ENCODE results near the gene COMMD3.

The COMMD3 gene

DNA sequence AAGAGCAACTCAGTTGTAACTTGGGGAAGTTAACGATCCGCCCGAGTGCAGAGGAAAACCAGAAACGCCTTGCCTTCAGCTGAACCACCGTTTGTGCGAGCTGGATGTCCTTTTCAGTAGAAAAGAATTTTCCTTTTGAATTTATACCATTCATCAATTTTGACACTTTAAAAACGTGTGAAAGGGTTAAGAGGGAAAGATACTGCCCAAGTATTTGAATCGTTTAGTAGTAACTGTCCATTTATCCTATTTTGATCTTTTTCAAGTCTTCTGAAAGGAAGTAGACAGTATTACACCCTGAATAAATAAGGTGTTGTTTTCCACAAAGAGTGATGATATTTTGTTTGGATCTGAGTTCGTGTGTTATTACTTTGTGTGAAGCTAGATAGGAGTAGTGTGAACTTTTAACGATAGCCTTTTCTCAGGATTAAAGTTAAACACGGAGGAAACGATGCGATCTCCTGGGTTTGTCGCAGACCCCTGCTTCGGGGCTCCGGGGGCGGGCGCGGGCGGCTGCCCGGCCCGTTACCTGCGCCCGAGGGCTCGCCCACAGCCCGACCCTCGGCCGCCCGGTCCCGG, 3.9 kb downstream of the COMMD3 start:
- peak; percentile 55 for DNase-seq (ENCODE audit: low spot score)

DNA sequence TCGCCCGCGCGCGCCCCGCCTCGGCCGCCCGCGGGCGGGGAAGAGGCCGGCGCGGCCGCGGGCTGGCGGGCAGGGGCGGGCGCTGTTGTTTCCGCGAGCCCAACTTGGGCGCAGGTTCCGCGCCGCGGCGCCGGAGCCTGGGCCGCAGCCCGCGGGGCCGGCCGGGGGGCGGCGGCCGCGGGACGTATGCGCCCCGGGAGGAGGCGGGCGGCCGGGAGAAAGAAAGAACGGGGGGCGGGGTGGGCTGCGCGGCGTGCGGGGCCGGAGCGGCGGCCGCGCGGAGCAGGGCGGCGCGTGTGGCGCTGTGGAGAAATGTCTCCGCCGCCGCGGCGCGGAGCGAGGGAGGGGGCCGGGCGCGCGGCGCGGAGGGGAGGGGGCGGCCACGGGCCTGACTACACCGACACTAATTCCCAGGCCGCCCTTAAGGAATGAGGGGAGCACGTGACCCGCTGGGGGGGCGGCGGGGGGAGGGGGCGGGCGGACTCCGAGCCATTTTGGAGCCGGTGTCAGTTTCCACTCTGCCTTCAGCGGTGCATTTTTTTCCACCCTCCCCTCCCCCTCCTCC, 4.5 kb downstream of the COMMD3 start, which contains the start of gene BMI1:
Gene BMI1 (plus strand): TSS at position 509 of the 565 bp plus-strand sequence. CDS start 5,351 bp downstream, outside the sequence.
- peak; percentile 90 for DNase-seq (ENCODE audit: low spot score)

DNA sequence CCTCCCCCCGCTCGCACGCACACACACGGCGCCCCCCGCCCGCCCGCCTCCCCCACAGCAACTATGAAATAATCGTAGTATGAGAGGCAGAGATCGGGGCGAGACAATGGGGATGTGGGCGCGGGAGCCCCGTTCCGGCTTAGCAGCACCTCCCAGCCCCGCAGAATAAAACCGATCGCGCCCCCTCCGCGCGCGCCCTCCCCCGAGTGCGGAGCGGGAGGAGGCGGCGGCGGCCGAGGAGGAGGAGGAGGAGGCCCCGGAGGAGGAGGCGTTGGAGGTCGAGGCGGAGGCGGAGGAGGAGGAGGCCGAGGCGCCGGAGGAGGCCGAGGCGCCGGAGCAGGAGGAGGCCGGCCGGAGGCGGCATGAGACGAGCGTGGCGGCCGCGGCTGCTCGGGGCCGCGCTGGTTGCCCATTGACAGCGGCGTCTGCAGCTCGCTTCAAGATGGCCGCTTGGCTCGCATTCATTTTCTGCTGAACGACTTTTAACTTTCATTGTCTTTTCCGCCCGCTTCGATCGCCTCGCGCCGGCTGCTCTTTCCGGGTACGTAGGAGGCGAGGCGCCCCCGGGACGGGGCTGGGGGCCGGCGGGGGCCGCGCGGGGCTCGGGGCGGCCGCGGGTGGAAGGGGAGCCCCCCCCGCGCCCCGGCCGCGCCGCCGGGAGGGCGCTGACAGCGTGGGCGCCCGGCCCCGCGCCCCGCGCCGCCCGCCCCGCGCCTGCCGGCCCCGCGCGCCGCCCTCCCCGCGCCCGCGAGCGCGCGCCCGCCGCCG, 5.2 kb downstream of the COMMD3 start:
- peak; percentile 80 for DNase-seq (ENCODE audit: low spot score)

DNA sequence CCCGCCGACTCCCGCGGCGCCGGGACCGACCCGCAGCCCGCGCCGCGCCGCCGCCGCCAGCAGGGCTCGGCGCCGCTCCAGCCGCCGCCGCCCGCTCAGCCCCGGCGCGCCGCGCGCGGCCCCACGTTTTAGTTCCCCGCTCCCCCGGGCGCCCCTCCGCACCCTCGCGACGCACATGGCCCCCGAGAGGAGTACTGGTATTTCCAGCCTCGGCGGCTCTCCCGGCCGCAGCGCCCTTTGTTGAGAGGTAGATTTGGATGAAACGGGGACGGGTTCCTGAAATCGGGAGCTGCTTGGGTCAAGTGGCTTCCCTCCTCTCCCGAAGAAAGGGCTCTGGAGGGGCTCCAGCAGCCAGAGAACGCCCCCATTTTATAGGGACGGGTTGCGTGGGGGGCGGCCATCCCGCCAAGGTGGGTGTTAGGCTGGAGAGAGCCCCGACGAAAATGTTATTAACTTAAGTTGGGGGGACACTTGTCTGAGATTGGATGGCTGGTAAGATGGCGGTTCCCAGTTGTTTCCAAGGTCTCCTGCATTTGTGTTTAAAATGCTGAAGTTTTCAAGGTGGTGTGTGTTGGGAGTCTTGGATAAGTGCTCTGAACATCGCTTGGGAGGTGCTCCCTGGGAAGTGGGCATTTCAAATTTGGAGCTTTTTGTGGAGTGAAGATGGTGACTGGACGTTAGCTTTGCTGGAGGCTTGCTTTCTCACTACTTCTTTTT, 5.9 kb downstream of the COMMD3 start:
- peak; percentile 58 for DNase-seq (ENCODE audit: low spot score)

DNA sequence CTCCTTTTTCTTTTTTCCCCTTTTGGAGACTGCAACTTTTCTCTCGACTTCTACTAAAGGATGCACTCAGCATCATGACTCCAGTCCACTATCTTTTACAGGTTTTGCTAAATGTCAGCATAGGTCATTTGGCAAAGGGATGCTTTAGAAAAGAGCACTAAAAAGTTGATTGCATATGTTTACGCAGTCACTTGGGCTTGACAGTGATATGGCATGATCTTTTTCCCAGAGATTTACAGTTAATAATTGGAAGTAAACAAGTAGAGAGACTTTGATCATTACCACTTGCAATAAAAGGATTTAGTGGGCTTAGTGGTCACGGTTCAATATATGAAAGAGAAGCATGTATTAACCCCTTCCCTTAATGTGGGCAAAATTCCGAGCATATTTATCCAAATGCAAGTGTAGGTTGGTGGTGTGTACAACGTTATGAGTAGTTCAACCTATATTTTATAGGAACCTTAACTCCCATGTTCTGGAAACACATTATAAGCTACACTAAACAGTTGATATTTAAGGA, 6.5 kb downstream of the COMMD3 start:
- DNase-seq (ENCODE audit: low spot score) = peak; percentile 44

DNA sequence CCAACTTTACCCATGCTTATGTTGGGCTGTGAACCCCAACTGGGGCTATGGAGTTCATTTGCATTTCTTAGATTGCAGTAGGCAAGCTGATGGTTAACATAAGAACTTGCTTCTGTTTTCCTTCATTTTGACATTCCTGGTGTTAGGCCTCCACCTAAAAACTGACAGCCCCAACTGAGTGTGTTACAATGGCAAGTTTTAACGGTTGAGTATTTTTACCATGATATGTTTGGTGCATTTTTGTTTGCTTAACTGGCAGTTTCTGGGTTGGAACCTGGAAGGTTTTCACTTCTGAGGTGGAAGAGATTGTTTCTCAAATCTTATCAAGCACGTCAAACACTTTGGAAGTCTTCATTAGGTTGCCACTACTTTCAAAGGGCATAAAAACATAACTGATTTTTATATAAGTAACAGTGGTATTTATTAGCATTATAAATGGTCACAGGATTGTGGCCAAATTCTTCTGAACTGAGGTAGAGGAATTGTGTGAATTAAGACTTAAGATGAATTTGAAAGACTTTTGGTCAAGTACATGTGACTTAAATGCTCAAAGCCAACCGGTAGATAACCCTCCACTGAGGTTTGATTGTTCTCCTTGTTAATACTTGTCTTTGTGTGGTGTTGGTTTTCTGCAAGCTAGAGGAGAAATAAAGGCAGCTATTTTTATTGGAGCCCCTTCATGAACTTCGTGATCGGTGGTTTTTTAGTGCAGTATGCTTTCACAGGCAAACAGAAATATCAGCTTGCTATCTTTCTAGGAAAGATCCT, 7.5 kb downstream of the COMMD3 start:
- peak; percentile 37 for DNase-seq (ENCODE audit: low spot score)

DNA sequence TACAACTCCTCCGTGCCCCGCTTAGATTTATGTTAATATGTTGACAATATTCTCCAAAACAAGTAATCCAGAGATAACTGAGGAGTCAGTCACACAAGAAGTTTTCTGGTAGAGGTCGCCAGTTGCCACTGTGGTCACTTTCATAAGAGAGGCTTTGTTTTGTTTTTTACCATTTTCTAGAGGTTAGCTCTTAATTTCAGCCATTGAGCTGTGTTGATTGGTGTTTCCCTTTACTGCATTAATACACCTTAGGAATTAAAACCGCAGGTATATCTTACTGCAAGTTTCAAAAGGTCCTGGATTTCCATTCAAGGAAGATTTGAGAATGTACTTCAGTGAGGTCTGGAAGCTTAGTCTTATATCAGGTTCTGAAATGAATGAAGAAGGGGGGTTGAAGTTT, 8.2 kb downstream of the COMMD3 start:
- DNase-seq (ENCODE audit: low spot score) = peak; percentile 29

DNA sequence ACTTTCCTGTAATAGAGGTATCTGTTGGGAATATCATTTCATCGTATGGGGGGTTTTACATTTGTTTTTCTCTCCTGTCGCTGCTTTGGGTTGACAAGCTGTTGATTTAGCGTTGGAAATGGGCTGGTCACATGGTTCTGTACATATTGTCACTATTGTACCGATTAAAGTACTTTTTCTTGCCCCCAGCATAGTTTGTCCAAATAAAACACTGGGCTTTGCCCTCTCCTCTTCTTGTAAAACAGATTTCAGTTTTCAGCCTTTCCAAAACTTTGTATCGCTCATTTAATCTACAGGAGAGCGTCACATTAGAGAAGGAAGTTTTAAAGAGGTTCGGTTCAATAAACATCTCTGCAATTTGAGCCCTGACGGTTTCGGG, 8.7 kb downstream of the COMMD3 start:
- DNase-seq (ENCODE audit: low spot score) = peak; percentile 22

DNA sequence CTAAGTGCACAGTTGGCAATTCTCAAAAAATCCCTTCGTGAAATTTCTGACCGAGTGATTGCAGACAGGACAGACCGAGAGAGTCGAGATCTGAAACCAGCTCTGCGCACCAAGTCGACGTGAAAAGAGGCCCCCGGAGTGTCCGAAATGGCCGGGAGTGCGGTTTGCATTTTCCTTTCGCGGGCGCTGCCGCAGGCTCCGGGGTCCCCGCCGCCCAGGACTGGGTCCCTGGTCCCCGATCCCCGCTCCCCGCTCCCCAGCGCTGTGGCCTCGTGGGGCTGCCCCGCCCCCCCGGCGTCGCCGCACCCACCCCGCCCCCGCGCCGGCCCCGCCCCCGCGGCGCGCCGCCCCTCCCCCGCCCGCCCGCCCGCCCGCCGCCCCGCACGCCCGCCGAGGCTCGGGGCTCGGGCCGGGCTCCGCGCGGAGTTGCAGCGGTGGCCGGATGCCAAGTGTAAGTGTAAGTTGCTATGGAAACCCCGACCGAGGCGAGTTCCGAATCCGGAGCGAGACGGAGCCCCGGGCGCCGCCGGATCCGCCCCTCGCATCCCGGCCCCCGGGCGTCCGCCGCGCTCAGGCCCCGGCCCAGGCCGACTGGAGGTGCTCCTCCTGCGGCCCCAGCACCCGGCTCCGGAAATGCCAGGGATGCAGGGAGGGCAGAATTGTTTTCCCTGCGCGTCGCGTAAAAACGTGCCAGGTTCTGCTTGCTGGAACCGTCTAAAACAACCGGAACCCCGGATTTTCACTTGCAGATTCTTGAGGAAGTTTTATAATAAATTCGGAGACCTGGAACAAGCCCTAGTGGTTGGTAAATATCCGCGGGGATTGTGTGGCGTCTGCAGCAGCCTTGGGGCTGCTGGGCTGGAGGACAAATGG, 9.3 kb downstream of the COMMD3 start:
- DNase-seq (ENCODE audit: low spot score) = peak; percentile 84

DNA sequence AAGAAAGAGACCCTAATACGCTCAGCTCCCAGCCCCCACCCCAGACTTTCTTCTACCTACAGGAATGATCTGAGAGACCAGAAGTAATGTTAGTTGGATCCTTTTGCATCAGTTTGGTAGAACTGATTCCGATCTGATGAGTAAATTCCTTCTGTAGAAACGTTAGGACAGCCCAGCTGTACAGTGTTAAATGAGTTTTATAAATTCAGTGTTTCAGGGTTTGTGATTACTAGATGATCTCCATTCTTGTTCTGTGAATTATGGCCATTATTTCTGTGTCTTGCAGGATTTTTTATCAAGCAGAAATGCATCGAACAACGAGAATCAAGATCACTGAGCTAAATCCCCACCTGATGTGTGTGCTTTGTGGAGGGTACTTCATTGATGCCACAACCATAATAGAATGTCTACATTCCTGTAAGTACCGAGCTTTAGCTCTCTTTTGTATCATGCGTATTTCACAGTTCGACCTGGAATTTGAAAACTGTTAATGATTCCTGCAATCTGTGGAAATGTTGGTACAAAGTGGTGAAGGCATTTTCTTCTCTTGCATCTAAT, 10.0 kb downstream of the COMMD3 start:
- DNase-seq (ENCODE audit: low spot score) = peak; percentile 58

DNA sequence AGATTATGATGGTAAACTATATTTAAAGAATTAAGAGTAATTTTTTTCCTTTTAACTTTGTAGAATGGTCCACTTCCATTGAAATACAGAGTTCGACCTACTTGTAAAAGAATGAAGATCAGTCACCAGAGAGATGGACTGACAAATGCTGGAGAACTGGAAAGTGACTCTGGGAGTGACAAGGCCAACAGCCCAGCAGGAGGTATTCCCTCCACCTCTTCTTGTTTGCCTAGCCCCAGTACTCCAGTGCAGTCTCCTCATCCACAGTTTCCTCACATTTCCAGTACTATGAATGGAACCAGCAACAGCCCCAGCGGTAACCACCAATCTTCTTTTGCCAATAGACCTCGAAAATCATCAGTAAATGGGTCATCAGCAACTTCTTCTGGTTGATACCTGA, 13.0 kb downstream of the COMMD3 start:
- no peak for DNase-seq (ENCODE audit: low spot score)

DNA sequence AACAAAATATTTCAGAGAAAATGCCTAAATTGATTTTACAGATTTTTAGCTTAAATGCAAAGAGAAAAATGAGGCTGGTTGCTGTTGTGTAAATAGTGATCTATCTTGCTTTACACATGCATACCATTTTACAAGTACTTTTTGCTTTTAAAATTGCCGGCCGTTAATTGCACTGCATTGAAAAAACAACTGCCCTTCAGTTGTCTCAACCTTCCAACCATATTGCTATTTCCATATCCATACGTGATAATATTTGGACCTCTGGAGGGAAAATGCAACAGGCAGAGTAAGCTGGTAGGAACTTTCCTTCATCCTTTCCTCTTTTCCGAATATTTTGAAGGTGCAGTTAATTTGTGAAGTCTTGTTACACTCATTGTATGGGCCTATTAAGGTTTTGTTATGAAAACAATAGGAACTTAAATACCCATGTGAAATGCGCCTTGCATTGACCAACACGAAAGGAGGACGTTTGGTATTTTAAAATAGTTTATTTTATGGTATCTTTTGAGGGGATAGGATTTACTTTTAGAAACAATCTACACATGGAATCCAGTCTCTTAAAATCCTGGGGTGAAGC, 16.0 kb downstream of the COMMD3 start:
- DNase-seq (ENCODE audit: low spot score) = no peak

DNA sequence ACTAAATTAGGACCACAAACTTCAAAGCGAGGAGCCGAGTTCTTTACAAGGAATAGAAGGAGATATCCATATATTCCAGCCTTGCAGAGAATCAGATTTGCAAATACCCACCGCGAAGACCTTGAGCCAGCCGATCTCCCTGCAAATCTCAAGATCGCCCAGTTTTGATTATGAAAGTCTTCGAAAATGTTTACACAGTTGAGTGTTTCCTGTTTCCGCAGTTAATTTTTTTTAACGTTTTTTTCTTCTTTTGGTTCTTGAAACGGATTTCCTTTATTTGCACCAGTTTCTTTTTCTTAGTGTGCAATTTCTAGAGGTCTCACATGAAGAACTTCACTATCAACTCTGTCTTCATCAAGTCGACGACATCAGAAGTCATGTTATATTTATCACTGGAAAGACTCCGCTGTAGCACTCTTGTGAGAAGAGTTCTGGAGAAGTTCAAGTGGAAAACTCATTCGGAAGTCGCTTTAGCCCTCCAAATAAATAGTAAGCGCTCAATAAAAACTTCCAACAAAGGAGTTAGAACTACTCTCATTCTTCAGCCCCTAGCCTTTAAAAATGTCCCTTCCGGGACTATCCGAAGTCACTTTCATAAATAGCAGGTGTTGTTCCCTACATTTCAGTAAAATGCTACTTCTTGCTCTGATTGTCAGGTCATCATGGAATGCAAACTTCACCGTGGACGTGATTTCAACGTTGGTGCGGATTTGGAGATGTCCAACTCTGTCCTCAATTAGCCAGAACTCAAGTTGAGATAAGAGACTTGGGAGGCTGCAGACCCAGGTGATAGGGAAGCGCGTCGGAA, 17.2 kb downstream of the COMMD3 start:
- DNase-seq (ENCODE audit: low spot score) = no peak

DNA sequence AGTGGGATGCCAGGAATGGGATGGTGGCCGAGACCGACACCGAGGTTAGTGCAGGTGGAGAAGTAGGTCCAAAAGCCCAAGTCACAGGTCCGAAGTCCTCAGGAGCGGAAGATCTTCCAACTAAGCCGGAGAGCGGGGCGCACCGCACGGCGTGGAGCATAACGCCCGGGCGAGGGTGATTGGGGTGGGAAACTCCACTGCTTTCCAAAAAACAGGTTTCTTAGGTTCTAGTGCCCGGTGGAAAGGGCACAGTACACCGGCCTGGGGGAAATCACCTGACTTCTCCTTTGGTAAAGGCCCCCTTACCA, 17.7 kb downstream of the COMMD3 start:
- DNase-seq (ENCODE audit: low spot score) = no peak

DNA sequence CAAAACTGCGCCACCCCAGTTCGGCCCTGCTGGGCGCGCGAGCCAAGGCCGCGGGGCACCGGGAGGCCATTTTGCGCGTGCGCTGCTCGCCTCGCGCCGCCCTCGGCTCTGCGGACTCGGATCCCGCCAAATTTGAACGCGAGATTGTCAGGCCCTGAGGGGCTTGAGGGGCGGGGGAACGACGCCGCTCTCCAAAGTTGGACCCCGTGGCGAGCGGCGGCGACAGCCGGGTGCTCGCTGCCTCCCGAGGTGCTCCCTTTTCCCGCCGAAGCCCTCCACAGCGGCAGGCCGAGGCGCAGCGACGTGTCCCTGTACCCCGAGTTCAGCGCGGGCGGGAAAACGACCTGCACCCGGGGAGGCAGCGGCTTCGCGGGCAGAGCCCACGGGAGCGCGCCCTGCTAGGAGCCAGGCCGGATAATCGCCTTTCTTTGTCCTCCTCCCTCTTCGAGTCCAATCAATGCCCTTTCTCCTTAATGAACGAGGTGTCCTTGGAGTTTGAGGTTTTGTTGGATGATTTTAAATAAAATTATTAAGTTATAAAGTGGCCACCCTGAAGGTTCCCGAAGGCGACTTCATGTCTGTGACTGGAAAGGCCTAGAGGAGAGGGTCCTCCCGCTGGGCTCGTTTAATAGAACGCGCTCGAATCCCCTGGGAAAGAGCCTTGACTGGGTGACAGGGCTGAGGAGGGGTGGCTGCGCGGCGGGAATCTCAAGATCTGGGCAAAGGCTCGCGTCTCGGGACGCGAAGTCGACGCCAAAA, 18.4 kb downstream of the COMMD3 start:
- DNase-seq (ENCODE audit: low spot score) = no peak

DNA sequence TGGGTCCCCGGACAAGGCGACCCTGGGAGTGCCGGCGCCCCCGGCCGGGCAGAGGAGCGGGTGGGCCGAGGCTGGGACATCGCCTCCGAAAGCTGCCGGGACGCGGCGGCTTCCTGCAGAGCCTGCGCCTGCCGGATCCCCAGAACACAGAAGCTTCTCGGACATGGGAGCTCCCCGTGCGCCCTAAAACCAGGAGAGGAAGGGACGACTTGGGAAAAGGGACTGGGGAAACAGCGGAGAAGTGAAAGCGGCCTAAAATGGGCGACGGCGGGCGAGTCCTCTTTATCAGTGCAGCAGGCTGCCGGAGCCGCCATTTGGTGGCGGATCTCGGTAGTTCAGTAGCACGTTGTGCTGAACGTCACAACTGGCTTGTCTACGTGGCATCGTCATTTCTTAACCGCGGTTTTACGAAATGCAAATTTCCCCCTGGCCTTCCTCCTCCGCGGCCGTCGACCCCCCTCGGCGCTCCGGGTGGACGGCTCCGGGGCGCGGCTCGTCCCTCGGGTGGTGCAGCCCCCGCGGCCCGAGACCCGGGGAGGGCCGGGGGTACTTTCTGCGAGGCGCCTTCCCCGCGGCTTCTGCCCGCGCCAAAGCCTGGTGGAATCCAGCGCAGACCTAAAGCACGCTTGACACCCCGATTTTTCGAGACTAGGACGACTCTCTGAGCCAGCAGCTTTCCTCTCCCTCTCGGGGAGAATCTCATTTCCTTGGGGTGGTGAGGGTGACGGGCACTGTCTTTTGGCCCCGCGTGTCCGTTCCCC, 19.2 kb downstream of the COMMD3 start:
- no peak for DNase-seq (ENCODE audit: low spot score)

DNA sequence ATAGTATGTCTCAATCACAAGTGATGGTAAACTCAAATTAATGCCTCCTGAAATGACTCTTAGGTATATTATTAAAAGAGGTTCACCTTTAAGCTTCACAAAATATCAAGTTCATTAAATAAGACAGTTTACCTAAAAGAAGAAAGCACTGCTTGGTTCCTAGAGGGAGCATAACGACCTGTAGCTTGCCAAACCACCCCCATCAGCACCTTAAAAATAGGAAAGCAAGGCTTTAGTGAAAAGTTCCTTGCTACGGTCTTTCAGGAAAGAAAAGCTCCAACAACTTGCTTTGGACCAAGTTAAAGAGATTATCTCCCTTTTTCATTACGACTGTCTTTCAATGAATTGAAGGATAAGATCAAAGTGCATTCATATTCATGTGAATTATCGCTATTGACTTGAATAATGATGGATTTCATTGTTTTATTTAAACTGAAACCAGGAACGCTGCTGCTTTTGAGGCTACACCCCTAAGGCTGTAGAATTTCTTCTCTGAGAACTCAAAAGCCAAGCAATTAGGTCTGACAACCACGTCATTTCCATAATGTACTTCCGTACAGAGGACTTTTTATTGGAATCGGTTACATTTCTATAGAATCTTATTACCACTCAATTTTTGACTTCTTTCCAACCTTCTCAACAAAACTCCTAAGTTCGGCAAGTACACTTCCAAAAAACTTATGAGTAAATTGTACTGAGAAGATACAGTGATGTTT, 22.2 kb downstream of the COMMD3 start:
- DNase-seq (ENCODE audit: low spot score) = peak; percentile 11
